COLO829 (cell line): ENCODE results near the gene FSHR.

Source experiments
- DNase-seq: peaks from one replicate; pipeline ENCODE4 v3.0.0; 2012; ENCODE audit warnings: low spot score

FSHR gene

GRCh38 chr2:48954311-48954710 lies 200.0 kb downstream of the FSHR start:
- DNase-seq: no peak

GRCh38 chr2:48952614-48953013 lies 201.7 kb downstream of the FSHR start:
- DNase-seq: no peak

- DNase-seq: no peak
Measured at GRCh38 chr2:48952143-48952542, 202.2 kb downstream of the FSHR start.

- DNase-seq: no peak
Measured at GRCh38 chr2:48948400-48949125, 205.8 kb downstream of the FSHR start.

GRCh38 chr2:48946449-48947048 lies 207.8 kb downstream of the FSHR start:
- peak; percentile 38 for DNase-seq

GRCh38 chr2:48944956-48945355 lies 209.4 kb downstream of the FSHR start:
- DNase-seq: no peak

GRCh38 chr2:48943436-48943835 lies 210.9 kb downstream of the FSHR start:
- no peak for DNase-seq

GRCh38 chr2:48941908-48942307 lies 212.4 kb downstream of the FSHR start:
- no peak for DNase-seq

GRCh38 chr2:48941456-48941855 lies 212.9 kb downstream of the FSHR start:
- no peak for DNase-seq

GRCh38 chr2:48940606-48941005 lies 213.7 kb downstream of the FSHR start:
- peak; percentile 79 for DNase-seq

- DNase-seq: no peak
Measured at GRCh38 chr2:48939232-48939631, 215.1 kb downstream of the FSHR start.

- DNase-seq: no peak
Measured at GRCh38 chr2:48938231-48938630, 216.1 kb downstream of the FSHR start.

- DNase-seq: no peak
Measured at GRCh38 chr2:48934807-48935206, 219.5 kb downstream of the FSHR start.

- DNase-seq: no peak
Measured at GRCh38 chr2:48933828-48934497, 220.4 kb downstream of the FSHR start.

- no peak for DNase-seq
Measured at GRCh38 chr2:48932667-48933066, 221.6 kb downstream of the FSHR start.

- no peak for DNase-seq
Measured at GRCh38 chr2:48929571-48930301, 224.6 kb downstream of the FSHR start.

GRCh38 chr2:48927355-48927754 lies 227.0 kb downstream of the FSHR start:
- no peak for DNase-seq

GRCh38 chr2:48915884-48916283 lies 238.4 kb downstream of the FSHR start:
- no peak for DNase-seq

GRCh38 chr2:48915227-48915626 lies 239.1 kb downstream of the FSHR start:
- no peak for DNase-seq

GRCh38 chr2:48914477-48915089 lies 239.7 kb downstream of the FSHR start:
- no peak for DNase-seq
